SW480 (cell line): ENCODE data around the gene NAT8L.
"Not testable (repeated sequence)": the region's sequence is repeated elsewhere in the genome, so short reads cannot be mapped to it uniquely, and the experiment has no call there.

Experiments used
- DNase-seq: peaks from one replicate; pipeline ENCODE4 v3.0.0-alpha.2; 2016; ENCODE audit warnings: low spot score

Gene NAT8L, protein sequence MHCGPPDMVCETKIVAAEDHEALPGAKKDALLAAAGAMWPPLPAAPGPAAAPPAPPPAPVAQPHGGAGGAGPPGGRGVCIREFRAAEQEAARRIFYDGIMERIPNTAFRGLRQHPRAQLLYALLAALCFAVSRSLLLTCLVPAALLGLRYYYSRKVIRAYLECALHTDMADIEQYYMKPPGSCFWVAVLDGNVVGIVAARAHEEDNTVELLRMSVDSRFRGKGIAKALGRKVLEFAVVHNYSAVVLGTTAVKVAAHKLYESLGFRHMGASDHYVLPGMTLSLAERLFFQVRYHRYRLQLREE

DNA sequence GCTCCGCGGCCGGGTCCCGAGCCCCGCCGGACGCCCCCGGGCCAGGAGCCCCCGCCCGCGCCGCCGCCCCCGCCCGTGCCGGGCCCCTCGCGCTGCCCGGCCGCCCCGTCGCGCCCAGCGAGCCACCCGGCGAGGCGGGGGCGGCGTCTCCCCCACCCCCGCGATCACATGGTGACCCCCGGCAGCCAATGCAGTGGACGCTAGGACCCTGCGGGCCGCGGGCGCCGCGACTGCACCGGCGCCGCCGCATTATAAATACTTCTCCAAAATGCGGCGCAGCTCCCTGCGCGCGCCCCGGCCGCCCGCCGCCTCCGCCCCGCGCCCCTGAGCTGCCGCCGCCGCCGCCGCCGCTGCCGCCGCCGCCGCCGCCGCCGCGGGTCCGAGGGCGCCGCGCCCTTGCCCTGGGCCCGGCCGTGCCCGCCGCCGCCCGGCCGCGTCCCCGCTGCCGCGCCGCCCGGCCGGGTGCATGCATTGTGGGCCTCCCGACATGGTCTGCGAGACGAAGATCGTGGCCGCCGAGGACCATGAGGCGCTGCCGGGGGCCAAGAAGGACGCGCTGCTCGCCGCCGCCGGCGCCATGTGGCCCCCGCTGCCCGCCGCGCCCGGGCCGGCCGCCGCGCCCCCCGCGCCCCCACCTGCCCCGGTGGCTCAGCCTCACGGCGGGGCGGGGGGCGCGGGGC lies at the start of gene NAT8L:
Gene NAT8L, plus strand, starts transcription at position 282 of the 680 bp plus-strand sequence. Its CDS starts 185 bp downstream, at position 467.
- peak; percentile 32 for DNase-seq

DNA sequence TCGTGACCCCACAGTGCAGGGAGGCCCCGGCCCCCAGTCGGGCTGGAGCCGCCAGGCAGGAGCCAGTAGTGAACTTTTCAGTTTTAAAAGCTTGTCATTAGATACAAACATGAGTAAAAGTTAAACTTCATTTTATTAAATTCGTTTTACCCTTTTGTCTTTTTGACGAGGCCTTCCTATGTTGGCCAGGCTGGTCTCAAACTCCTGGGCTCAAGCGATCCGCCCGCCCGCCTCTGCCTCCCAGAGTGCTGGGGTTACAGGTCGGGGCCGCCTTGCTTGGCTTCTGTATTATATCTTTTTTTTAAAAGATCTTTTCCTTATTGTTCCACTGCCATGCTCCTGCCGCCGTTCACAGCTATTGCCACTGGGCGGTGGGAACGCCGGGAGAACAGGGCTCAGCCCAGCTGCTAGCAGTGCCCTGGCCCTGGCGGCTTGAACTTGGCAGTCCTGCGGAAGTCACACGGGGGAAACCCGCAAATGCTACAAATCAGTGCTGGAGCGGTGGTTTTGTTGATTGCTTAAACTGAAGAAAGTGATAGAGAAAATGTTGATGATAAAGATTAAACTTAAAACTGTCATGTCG lies 49.4 kb upstream of the NAT8L start:
- DNase-seq: peak; percentile 82

DNA sequence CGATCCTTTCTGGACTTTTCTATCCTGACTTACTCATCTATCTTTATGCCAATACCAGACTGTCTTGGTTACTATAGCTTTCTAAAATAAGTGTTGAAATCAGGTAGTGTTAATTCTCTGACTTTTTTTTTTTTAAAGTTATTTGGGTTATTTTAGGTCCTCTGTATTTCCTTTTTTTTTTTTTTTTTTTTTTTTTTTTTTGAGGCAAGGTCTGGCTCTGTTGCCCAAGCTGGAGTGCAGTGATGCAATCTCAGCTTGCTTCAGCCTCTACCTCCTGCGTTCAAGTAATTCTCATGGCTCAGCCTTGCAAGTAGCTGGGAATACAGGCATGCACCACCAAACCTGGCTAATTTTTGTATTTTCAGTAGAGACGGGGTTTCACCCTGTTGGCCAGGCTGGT lies 47.5 kb upstream of the NAT8L start:
- no peak for DNase-seq

- no peak for DNase-seq
Observed at GRCh38 chr4:2015008-2015407, 44.1 kb upstream of the NAT8L start.

DNA sequence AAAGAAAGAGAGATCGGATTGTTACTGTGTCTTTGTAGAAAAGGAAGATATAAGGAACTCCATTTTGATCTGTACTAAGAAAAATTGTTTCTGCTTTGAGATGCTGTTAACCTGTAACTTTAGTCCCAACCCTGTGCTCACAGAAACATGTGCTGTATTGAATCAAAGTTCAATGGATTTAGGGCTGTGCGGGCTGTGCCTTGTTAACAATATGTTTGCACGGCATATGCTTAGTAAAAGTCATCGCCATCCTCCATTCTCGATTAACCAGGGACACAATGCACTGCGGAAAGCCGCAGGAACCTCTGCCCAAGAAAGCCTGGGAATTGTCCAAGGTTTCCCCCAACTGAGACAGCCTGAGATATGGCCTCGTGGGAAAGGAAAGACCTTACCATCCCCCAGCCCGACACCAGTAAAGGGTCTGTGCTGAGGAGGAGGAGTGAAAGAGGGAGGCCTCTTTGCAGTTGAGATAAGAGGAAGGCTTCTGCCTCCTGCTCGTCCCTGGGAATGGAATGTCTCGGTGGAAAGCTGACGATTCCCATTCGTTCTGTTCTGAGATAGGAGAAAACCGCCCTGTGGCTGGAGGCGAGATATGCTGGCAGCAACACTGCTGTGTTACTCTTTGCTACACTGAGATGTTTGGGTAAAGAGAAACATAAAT lies 37.6 kb upstream of the NAT8L start:
- not testable (repeated sequence) for DNase-seq

DNA sequence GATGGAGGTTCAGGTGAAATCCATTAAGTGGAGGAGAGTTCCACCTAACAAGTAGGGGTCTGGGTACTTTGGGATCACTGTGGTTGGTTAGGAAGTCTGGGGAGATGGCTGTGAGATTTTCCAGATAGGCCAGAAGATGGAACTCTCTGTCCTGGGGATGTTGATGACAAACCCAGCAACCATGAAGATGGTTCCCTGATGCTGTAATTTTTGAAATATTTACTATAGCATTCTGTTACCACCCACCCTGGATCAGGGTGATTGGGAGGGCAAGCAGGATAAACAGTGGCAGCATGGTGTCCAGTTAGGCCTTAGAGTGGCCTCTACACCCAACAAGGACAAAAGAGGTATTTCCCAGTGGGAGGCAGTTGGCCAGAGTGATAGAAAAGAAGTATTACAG lies 34.4 kb upstream of the NAT8L start:
- DNase-seq: no peak

GRCh38 chr4:2025817-2026216 lies 33.3 kb upstream of the NAT8L start:
- DNase-seq: no peak

- DNase-seq: not testable (repeated sequence)
Observed at GRCh38 chr4:2027120-2027519, 32.0 kb upstream of the NAT8L start.

DNA sequence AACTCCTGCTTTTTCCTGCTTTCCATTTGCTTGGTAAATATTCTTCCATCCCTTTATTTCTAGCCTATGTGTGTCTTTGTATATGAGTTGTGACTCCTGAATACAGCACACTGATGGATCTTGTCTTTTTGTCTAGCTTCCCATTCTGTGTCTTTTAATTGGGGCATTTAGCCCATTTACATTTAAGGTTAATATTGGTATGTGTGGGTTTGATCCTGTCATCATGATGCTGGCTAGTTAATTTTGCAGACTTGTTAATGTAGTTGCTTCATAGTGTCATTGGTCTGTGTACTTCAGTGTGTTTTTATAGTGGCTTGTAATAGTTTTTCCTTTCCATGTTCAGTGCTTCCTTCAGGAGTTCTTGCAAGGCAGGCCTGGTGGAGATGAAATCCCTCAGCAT lies 28.0 kb upstream of the NAT8L start:
- DNase-seq: not testable (repeated sequence)

DNA sequence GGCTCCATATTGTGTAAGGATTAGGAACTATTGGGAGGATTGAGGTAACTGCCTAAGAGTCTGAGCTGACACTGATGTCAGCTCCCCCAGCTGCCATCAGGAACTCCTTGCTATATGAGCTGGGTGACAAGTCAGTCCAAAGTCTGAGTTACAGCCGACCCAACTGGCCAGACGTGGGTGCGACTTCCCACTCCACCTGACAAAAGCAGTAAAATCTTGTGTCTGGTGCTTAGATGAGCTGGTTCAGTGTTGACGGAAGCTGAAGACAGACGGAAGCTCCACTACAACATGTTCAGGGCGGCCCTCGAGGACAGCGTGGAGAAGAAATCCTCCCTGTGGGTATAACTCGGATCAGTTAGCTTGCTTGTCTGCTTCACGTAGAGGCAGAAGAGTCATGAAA lies 22.8 kb upstream of the NAT8L start:
- DNase-seq: no peak

- DNase-seq: no peak
Observed at GRCh38 chr4:2036866-2037265, 22.3 kb upstream of the NAT8L start.

- no peak for DNase-seq
Observed at GRCh38 chr4:2040391-2041238, 18.5 kb upstream of the NAT8L start.

GRCh38 chr4:2041239-2042130 lies 17.6 kb upstream of the NAT8L start:
- DNase-seq: peak; percentile 37

DNA sequence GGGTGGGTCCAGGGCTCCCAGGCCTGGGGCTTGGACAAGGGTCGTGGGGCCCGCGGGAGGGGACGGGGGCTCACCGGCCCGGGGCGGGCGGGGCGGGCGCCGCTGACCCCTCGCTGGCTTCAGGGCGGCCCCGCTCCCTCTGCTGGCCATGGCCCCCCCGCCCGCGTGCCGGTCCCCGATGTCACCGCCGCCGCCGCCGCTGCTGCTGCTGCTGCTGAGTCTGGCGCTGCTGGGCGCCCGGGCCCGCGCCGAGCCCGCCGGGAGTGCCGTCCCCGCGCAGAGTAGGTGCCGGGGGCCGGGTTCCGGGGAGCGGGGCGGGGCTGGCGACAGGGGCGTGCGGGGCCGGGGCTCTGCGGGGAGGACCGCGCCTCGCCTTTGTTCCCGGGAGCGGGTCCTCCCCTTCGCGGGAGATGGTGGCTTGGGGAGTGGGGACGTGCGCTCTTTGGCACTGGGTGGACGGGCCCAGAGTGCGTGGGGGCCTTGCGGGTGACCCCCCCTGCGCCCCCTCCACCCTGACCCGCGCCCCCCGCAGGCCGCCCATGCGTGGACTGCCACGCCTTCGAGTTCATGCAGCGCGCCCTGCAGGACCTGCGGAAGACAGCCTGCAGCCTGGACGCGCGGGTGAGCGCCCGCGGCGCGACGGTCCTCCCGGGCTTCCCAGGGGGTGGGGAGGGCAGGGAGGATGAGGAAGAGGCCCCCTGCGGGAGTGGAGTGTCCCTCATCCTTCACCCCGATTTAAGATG lies 16.8 kb upstream of the NAT8L start:
- no peak for DNase-seq

DNA sequence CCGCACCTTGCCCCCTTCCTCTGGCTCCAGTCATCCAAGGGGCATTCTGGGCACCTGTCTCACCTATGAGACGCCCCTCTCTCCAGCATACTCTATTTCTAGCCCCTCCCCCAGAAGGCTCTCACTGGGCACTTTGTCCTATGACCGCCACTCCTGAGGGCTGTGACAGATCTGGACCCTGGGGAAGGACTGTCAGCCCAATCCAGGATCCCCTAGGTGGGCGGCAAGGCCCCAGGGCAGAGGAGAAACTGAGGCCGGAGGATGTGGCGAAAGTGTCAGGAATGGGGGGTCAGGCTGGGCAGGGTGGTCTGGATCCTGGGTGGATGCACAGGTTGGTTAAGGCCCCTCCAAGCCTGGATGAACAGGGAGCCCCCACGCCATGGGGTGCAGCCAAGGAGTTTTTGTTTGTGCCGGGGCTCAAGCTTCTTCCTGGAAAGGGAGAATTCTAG lies 16.2 kb upstream of the NAT8L start:
- no peak for DNase-seq

- DNase-seq: no peak
Observed at GRCh38 chr4:2043396-2044118, 15.6 kb upstream of the NAT8L start.

GRCh38 chr4:2044119-2044485 lies 15.0 kb upstream of the NAT8L start:
- DNase-seq: no peak

DNA sequence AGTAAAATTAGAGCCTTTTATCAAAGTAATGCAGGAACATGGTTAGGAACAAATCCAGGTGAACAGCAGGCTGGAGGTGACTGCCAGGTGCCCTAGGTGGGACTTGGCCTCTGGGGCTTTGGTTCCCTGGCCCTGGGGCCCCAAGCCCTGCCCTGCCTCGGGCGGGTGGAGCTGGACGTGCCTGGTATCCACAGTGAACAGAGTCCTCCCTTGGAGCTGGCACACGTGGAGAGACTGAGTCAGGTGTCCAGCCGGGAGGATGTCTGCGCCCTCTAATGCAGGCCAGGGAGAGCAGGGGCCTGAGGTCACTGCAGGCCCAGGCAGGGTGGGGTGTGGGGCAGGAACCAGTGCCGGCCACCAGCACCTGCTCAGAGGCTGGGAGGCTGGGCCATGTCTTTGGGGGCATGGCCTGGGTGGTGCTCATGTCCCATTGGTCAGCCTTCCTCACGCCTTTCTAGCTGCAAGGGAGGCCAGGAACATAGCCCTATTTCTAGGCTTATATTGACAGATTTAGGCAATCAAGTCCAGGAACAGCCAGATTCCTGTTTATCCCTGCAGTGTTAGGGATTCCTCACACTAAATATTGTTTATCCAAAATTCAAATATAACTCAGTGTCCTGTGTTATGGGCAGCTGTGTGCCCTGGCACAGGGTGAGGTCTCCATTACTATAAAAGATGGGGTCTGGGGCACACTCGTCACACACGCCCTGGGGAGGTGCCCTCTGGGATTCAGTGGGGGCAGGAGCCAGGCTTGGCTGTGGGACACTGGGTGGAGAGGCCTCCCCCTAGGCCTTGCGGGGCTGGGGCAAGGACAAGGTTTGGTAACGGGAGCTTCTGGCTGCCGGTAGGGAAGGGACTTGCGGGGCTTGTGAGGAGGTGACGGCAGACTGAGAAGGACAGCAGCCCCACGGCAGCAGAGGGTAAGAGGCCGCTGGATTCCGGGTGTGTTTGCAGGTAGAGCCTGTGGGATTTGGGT lies 14.3 kb upstream of the NAT8L start:
- no peak for DNase-seq
